Neutrophil (primary cell): Measurements from ENCODE around the gene ALG2.

Experiments used
- H3K27ac ChIP-seq: fragments of 200-600 bp; sonication (generic); 2 replicates; pipeline ENCODE4 v1.5.1; 2016; ENCODE audit warnings: mild to moderate bottlenecking, moderate library complexity
- H3K27me3 ChIP-seq: fragments of 200-600 bp; sonication (generic); 2 replicates; pipeline ENCODE4 v1.6.0; 2016; ENCODE audit warnings: mild to moderate bottlenecking
- H3K36me3 ChIP-seq: fragments of 200-600 bp; sonication (generic); 2 replicates; pipeline ENCODE4 v1.5.1; 2017
- H3K4me1 ChIP-seq, 2 experiments: fragments of 200-600 bp in 1 of 2; sonication (generic) in 1 of 2; 1 replicate in 1 of 2; 2 replicates in 1 of 2; pipeline versions ENCODE4 v1.5.1 to v1.6.1; 2013 to 2016; ENCODE audit warnings: low read depth in 1 of 2, low read length in 1 of 2, mild to moderate bottlenecking in 1 of 2, moderate library complexity in 1 of 2; ENCODE audit not compliant: control insufficient read depth in 1 of 2, insufficient read depth in 1 of 2
- H3K4me3 ChIP-seq, 2 experiments: fragments of 200-600 bp in 1 of 2; sonication (generic) in 1 of 2; 1 replicate in 1 of 2; 2 replicates in 1 of 2; pipeline ENCODE4 v1.5.1; 2013 to 2016; ENCODE audit warnings: low read depth in 1 of 2, low read length in 1 of 2, mild to moderate bottlenecking in 1 of 2, moderate library complexity in 1 of 2
- H3K9me3 ChIP-seq: fragments of 200-600 bp; sonication (generic); 2 replicates; pipeline ENCODE4 v1.5.1; 2016
- CTCF ChIP-seq: fragments of 200-600 bp; sonication (generic); IDR thresholded peaks from 2 replicates; pipeline ENCODE4 v1.5.1; 2016; ENCODE audit warnings: antibody characterized with exemption

Gene ALG2

GRCh38 chr9:99255651-99256050, 33.9 kb upstream of the ALG2 start:
- no peak for TF ChIP-seq CTCF
- Histone ChIP-seq H3K36me3 (no peaks in the 10 kb centered on the region), H3K27ac (no peak overlapping the region), H3K4me3 (no peak overlapping the region), H3K27me3 (peaks cover 4% of the 10 kb centered on the region), H3K9me3 (no peaks in the 10 kb centered on the region), H3K4me1 (peaks cover 0 to 9% of the 10 kb centered on the region in 2 experiments)

- no peak for TF ChIP-seq CTCF
- Histone ChIP-seq H3K36me3 (no peaks in the 10 kb centered on the region), H3K27ac (no peak overlapping the region), H3K9me3 (no peaks in the 10 kb centered on the region), H3K27me3 (no peaks in the 10 kb centered on the region), H3K4me3 (no peak overlapping the region), H3K4me1 (peaks cover 0 to under 1% of the 10 kb centered on the region in 2 experiments)
Measured at GRCh38 chr9:99253772-99254431, 32.2 kb upstream of the ALG2 start.

- H3K27ac ChIP-seq, result no peak overlapping the region
- H3K4me3 ChIP-seq, result no peak overlapping the region
- no peaks in the 10 kb centered on the region for H3K27me3 ChIP-seq
- no peaks in the 10 kb centered on the region for H3K36me3 ChIP-seq
- H3K9me3 ChIP-seq, result no peaks in the 10 kb centered on the region
- TF ChIP-seq CTCF, result no peak
- no peaks in the 10 kb centered on the region for H3K4me1 ChIP-seq
Measured at GRCh38 chr9:99253134-99253533, 31.4 kb upstream of the ALG2 start.

- Histone ChIP-seq H3K4me3 (no peak overlapping the region), H3K4me1 (no peaks in the 10 kb centered on the region), H3K9me3 (no peaks in the 10 kb centered on the region), H3K27me3 (no peaks in the 10 kb centered on the region), H3K36me3 (no peaks in the 10 kb centered on the region), H3K27ac (no peak overlapping the region)
- no peak for TF ChIP-seq CTCF
Measured at GRCh38 chr9:99251157-99251556, 29.4 kb upstream of the ALG2 start.

- Histone ChIP-seq H3K9me3 (no peaks in the 10 kb centered on the region), H3K36me3 (no peaks in the 10 kb centered on the region), H3K4me1 (peaks cover 0 to 3% of the 10 kb centered on the region in 2 experiments), H3K27ac (no peak overlapping the region), H3K4me3 (no peak overlapping the region), H3K27me3 (no peaks in the 10 kb centered on the region)
- no peak for TF ChIP-seq CTCF
Measured at GRCh38 chr9:99249619-99250018, 27.9 kb upstream of the ALG2 start.
